MM.1S (cell line): ENCODE measurements around the gene C2CD2.

Experiments
- DNase-seq: peaks from one replicate; pipeline ENCODE4 v3.0.0-alpha.2; 2015
- H2AFZ ChIP-seq: fragments of 300-600 bp; sonication (generic); 2 replicates; pipeline ENCODE4 v1.6.0; 2016; ENCODE audit warnings: antibody characterized with exemption, low read length
- H3F3A ChIP-seq: fragments of 300-600 bp; sonication (generic); 2 replicates; pipeline ENCODE4 v1.6.1; 2016; ENCODE audit warnings: mild to moderate bottlenecking, antibody characterized with exemption, low read length, moderate library complexity, mixed read lengths; ENCODE audit not compliant: insufficient read depth
- H3K27ac ChIP-seq: fragments of 300-600 bp; sonication (generic); 2 replicates; pipeline ENCODE4 v1.5.1; 2016; ENCODE audit warnings: mild to moderate bottlenecking, low read length
- H3K27me3 ChIP-seq: fragments of 300-600 bp; sonication (generic); replicated peaks from 2 replicates; pipeline ENCODE4 v1.6.0; 2016; ENCODE audit warnings: low read length; ENCODE audit not compliant: insufficient read depth
- H3K36me3 ChIP-seq: fragments of 300-600 bp; sonication (generic); replicated peaks from 2 replicates; pipeline ENCODE4 v1.6.1; 2016; ENCODE audit warnings: mild to moderate bottlenecking, low read length, mixed read lengths; ENCODE audit not compliant: insufficient read depth
- H3K4me1 ChIP-seq: fragments of 300-600 bp; sonication (generic); 2 replicates; pipeline ENCODE4 v1.6.1; 2016; ENCODE audit warnings: low read length, mixed read lengths
- H3K4me2 ChIP-seq: fragments of 300-600 bp; sonication (generic); 2 replicates; pipeline ENCODE4 v1.6.0; 2016; ENCODE audit warnings: low read depth, low read length
- H3K4me3 ChIP-seq: fragments of 300-600 bp; sonication (generic); 2 replicates; pipeline ENCODE4 v1.5.1; 2016; ENCODE audit warnings: low read length, mixed read lengths
- H3K79me2 ChIP-seq: fragments of 300-600 bp; sonication (generic); 2 replicates; pipeline ENCODE4 v1.6.1; 2016; ENCODE audit warnings: mixed run types, low read length, mixed read lengths
- H3K9ac ChIP-seq: fragments of 300-600 bp; sonication (generic); 2 replicates; pipeline ENCODE4 v1.6.1; 2016; ENCODE audit warnings: low read length, mixed read lengths
- H3K9me2 ChIP-seq: fragments of 300-600 bp; sonication (generic); replicated peaks from 2 replicates; pipeline ENCODE4 v1.6.1; 2016; ENCODE audit warnings: mild to moderate bottlenecking, low read length, mixed read lengths; ENCODE audit not compliant: insufficient read depth
- H3K9me3 ChIP-seq: fragments of 300-600 bp; sonication (generic); replicated peaks from 2 replicates; pipeline ENCODE4 v1.6.1; 2016; ENCODE audit warnings: mild to moderate bottlenecking, low read length, mixed read lengths; ENCODE audit not compliant: insufficient read depth
- H4K20me1 ChIP-seq: fragments of 300-600 bp; sonication (generic); 2 replicates; pipeline ENCODE4 v1.6.1; 2016; ENCODE audit warnings: mild to moderate bottlenecking, low read length, moderate library complexity, mixed read lengths; ENCODE audit not compliant: insufficient read depth
- EZH2 ChIP-seq: fragments of 300-600 bp; sonication (generic); optimal IDR thresholded peaks from 2 replicates; pipeline ENCODE3; 2017; ENCODE audit warnings: low read depth, mild to moderate bottlenecking, antibody characterized with exemption, low read length, mixed read lengths
- EZH2phosphoT487 ChIP-seq: fragments of 300-600 bp; sonication (generic); IDR thresholded peaks from 2 replicates; pipeline ENCODE4 v1.6.1; 2018; ENCODE audit warnings: antibody characterized with exemption, low read length
- TF ChIP-seq, protein P1 (sequence below): fragments of 300-600 bp; sonication (generic); IDR thresholded peaks from 2 replicates; pipeline ENCODE4 v1.5.1; 2016; ENCODE audit warnings: antibody characterized with exemption, low read length, mixed read lengths

The C2CD2 gene

DNA sequence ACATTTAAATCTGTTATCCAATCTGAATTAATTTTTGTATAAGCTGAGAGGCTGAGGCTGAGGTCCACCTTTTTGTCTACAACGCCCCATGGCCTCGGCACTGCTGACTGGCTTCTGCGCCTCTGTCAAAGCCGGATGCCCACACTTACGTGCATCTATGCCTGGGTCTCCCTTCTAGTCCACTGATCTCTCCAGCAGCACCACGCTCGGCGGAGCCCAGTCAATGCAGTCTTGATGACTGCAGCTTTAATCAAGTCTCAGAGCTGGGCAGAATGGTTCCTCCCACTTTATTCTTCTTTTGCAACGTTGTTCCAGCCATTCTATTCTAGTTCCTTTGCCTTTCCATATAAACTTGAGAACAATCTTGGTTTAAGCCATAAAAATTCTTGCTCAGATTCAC lies 84.0 kb downstream of the C2CD2 start:
- no peak overlapping the region for H2AFZ ChIP-seq
- H3K79me2 ChIP-seq, result peaks cover 26% of the 10 kb centered on the region
- no peaks in the 10 kb centered on the region for H3K36me3 ChIP-seq
- H3K9me2 ChIP-seq, result no peaks in the 10 kb centered on the region
- H4K20me1 ChIP-seq, result no peaks in the 10 kb centered on the region
- no peak overlapping the region for H3K27ac ChIP-seq
- TF ChIP-seq, protein P1, sequence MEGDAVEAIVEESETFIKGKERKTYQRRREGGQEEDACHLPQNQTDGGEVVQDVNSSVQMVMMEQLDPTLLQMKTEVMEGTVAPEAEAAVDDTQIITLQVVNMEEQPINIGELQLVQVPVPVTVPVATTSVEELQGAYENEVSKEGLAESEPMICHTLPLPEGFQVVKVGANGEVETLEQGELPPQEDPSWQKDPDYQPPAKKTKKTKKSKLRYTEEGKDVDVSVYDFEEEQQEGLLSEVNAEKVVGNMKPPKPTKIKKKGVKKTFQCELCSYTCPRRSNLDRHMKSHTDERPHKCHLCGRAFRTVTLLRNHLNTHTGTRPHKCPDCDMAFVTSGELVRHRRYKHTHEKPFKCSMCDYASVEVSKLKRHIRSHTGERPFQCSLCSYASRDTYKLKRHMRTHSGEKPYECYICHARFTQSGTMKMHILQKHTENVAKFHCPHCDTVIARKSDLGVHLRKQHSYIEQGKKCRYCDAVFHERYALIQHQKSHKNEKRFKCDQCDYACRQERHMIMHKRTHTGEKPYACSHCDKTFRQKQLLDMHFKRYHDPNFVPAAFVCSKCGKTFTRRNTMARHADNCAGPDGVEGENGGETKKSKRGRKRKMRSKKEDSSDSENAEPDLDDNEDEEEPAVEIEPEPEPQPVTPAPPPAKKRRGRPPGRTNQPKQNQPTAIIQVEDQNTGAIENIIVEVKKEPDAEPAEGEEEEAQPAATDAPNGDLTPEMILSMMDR, result no peak
- TF ChIP-seq EZH2, result no peak
- no peak for TF ChIP-seq EZH2phosphoT487
- H3F3A ChIP-seq, result peaks cover 44% of the 10 kb centered on the region
- H3K4me3 ChIP-seq, result no peak overlapping the region
- no peaks in the 10 kb centered on the region for H3K9me3 ChIP-seq
- peaks cover 50% of the 10 kb centered on the region for H3K4me1 ChIP-seq
- no peaks in the 10 kb centered on the region for H3K27me3 ChIP-seq
- no peak overlapping the region for H3K9ac ChIP-seq
- no peak overlapping the region for H3K4me2 ChIP-seq
- no peak for DNase-seq

DNA sequence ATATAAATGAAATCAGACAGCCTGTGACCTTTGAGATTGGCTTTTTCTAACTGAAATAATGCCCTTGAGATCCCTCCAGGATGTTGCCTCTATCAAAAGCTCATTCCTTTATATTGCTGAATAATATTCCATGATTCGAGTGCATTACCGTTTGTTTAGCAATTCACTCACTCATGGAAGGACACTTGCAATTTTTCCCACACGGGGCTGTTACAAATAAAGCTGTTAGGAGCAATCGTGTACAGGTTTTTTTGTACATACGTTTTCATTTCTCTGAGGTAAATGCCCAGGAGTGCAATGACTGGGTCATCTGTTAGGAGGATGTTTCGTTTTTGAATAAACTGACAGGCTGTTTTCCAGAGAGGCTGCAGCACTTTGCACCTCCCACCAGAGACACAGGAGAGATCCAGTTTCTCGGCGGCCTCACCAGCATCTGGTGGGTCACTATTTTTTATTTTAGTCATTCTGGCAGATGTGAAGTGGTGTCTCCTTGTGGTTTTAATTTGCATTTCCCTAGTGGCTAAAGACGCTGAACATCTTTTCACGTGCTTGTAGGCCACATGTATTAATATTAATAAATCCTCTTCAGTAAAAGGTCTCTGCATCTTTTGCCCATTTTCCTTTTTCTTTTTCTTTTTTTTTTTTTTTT lies 85.6 kb downstream of the C2CD2 start:
- no peaks in the 10 kb centered on the region for H3K9me3 ChIP-seq
- no peaks in the 10 kb centered on the region for H3K27me3 ChIP-seq
- no peaks in the 10 kb centered on the region for H3K36me3 ChIP-seq
- H3K9ac ChIP-seq, result peak overlapping the region; percentile 54
- peak overlapping the region; percentile 86 for H3K27ac ChIP-seq
- H3K4me2 ChIP-seq, result peak overlapping the region; percentile 71
- no peaks in the 10 kb centered on the region for H4K20me1 ChIP-seq
- peaks cover 34% of the 10 kb centered on the region for H3K79me2 ChIP-seq
- DNase-seq, result peak; percentile 97
- H3K9me2 ChIP-seq, result no peaks in the 10 kb centered on the region
- H3K4me1 ChIP-seq, result peaks cover 54% of the 10 kb centered on the region
- peak overlapping the region; percentile 8; the same call in 1 of the 2 replicates for H2AFZ ChIP-seq
- H3F3A ChIP-seq, result peaks cover 45% of the 10 kb centered on the region
- TF ChIP-seq, protein P1, result peak; percentile 15
- no peak for TF ChIP-seq EZH2
- peak overlapping the region; percentile 43 for H3K4me3 ChIP-seq

DNA sequence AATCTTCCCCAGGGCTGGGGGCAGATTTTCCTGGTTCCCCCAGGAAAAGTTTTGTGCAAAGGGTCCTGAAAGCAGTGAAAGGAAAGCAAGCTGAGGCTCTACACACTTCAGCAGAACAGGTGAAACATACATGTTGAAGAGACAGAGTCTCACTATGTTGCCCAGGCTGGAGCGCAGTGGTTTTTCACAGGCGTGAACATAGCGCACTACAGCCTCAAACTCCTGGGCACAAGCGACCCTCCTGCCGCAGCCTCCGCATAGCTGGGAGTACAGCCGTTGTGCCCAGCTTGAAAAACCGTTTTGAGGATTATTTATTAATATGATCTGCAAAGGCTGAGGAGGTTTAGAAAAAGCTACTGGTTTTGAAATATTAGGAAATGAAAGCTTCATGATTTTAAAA lies 86.5 kb downstream of the C2CD2 start:
- peaks cover 52% of the 10 kb centered on the region for H3K4me1 ChIP-seq

More for the DNA sequence above, 86.5 kb downstream of the C2CD2 start:
- no peak for TF ChIP-seq EZH2phosphoT487
- TF ChIP-seq, protein P1, result no peak
- TF ChIP-seq EZH2, result no peak
- peak overlapping the region; percentile 71; the same call in 1 of the 2 replicates for H3K4me2 ChIP-seq
- no peaks in the 10 kb centered on the region for H3K36me3 ChIP-seq
- H3K27ac ChIP-seq, result peak overlapping the region; percentile 86; the same call in 1 of the 2 replicates
- H3K9me2 ChIP-seq, result no peaks in the 10 kb centered on the region
- no peak overlapping the region for H2AFZ ChIP-seq
- peak overlapping the region; percentile 54; the same call in 1 of the 2 replicates for H3K9ac ChIP-seq
- peaks cover 38% of the 10 kb centered on the region for H3K79me2 ChIP-seq
- no peak overlapping the region for H3K4me3 ChIP-seq
- H3F3A ChIP-seq, result peaks cover 45% of the 10 kb centered on the region
- no peaks in the 10 kb centered on the region for H3K27me3 ChIP-seq
- H3K9me3 ChIP-seq, result no peaks in the 10 kb centered on the region
- H4K20me1 ChIP-seq, result no peaks in the 10 kb centered on the region
- no peak for DNase-seq
